ENCODE measurements around the gene MICALL1. TPM values are rescaled to one million over a fixed set of nuclear protein-coding genes. Genes with fewer than 3 reads are reported as not detected.

Gene MICALL1
- total and polyA plus RNA-seq, 2 of the 13 experiments (the other 11 are each of a cell fraction or from before 2014, with no cell fraction given), result 7.6 to 10.6 TPM

DNA sequence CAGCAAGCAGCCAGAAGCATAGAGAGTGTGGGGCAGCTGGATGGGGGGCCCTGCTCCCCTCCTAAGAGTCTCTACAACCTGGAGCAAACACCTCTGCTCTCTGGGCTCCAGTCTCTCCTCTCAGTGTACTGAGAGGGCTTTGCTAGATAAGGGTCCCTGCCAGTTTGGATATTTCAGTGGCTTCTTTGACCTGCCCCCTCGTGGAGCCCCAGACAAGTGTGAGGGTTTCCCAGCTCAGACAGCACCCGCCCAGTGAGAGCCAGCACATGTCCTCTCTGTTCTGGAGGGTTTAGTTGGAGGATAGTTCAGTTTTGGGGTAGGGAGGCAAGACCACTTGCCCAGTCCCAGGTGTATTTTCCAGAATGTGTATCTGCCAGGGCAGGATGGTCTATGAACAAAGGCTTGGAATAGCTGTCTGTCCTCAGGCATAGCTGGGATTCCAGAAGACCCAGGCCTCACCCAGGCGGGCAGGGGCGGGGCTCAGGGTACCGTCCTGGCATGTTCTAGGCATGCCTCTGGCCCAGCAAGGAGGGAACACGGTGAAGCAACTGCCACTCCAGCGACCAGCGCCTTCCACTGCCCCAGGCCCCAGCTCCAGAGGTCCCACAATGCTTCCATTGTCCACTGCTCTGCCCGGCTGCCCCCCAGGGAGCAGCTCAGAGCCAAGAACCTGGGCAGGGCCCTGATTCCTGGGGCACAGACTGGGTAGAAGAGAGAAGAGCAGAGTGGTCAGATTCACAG is 7.5 kb upstream of the MICALL1 start (continued):
- TF ChIP-seq RAD51 (IDR thresholded peaks at IDR 0.05; ENCODE audit: borderline replicate concordance) (no peak), KMT2B (CRISPR knock-in tag; IDR thresholded peaks at IDR 0.05) (no peak), SRY (CRISPR knock-in tag; IDR thresholded peaks at IDR 0.05) (no peak), MLX (CRISPR knock-in tag; IDR thresholded peaks at IDR 0.05) (no peak), E2F1 (CRISPR knock-in tag; IDR thresholded peaks at IDR 0.05) (no peak), TBL1XR1 (IDR thresholded peaks at IDR 0.05; ENCODE audit: borderline replicate concordance, low read length, partially characterized antibody) (no peak), NFYC (CRISPR knock-in tag; IDR thresholded peaks at IDR 0.05) (no peak), RBFOX2 (IDR thresholded peaks at IDR 0.05; ENCODE audit: low read depth, low read length) (0 out of 2 replicates have a peak, but pooled peaks have one; percentile 26), PBX2 (CRISPR knock-in tag; IDR thresholded peaks at IDR 0.05) (no peak), PHF21A (CRISPR knock-in tag; IDR thresholded peaks at IDR 0.05) (peak; percentile 73), ZNF768 (CRISPR knock-in tag; IDR thresholded peaks at IDR 0.05) (0 out of 2 replicates have a peak, but pooled peaks have one; percentile 41), TP53 (CRISPR knock-in tag; conservative IDR thresholded peaks at IDR 0.05) (peak; percentile 98), PCBP2 (optimal IDR thresholded peaks at IDR 0.05; ENCODE audit: low read depth, low read length, poor library complexity, severe bottlenecking) (no peak)
- TF ChIP-seq, protein P1, sequence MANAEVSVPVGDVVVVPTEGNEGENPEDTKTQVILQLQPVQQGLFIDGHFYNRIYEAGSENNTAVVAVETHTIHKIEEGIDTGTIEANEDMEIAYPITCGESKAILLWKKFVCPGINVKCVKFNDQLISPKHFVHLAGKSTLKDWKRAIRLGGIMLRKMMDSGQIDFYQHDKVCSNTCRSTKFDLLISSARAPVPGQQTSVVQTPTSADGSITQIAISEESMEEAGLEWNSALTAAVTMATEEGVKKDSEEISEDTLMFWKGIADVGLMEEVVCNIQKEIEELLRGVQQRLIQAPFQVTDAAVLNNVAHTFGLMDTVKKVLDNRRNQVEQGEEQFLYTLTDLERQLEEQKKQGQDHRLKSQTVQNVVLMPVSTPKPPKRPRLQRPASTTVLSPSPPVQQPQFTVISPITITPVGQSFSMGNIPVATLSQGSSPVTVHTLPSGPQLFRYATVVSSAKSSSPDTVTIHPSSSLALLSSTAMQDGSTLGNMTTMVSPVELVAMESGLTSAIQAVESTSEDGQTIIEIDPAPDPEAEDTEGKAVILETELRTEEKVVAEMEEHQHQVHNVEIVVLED (CRISPR knock-in tag; IDR thresholded peaks at IDR 0.05; ENCODE audit: borderline replicate concordance), result no peak
- TF ChIP-seq, protein P2, sequence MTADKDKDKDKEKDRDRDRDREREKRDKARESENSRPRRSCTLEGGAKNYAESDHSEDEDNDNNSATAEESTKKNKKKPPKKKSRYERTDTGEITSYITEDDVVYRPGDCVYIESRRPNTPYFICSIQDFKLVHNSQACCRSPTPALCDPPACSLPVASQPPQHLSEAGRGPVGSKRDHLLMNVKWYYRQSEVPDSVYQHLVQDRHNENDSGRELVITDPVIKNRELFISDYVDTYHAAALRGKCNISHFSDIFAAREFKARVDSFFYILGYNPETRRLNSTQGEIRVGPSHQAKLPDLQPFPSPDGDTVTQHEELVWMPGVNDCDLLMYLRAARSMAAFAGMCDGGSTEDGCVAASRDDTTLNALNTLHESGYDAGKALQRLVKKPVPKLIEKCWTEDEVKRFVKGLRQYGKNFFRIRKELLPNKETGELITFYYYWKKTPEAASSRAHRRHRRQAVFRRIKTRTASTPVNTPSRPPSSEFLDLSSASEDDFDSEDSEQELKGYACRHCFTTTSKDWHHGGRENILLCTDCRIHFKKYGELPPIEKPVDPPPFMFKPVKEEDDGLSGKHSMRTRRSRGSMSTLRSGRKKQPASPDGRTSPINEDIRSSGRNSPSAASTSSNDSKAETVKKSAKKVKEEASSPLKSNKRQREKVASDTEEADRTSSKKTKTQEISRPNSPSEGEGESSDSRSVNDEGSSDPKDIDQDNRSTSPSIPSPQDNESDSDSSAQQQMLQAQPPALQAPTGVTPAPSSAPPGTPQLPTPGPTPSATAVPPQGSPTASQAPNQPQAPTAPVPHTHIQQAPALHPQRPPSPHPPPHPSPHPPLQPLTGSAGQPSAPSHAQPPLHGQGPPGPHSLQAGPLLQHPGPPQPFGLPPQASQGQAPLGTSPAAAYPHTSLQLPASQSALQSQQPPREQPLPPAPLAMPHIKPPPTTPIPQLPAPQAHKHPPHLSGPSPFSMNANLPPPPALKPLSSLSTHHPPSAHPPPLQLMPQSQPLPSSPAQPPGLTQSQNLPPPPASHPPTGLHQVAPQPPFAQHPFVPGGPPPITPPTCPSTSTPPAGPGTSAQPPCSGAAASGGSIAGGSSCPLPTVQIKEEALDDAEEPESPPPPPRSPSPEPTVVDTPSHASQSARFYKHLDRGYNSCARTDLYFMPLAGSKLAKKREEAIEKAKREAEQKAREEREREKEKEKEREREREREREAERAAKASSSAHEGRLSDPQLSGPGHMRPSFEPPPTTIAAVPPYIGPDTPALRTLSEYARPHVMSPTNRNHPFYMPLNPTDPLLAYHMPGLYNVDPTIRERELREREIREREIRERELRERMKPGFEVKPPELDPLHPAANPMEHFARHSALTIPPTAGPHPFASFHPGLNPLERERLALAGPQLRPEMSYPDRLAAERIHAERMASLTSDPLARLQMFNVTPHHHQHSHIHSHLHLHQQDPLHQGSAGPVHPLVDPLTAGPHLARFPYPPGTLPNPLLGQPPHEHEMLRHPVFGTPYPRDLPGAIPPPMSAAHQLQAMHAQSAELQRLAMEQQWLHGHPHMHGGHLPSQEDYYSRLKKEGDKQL (CRISPR knock-in tag; IDR thresholded peaks at IDR 0.05; ENCODE audit: low read depth), result no peak
